LNCAP (cell line): ENCODE results near the gene KPNA4.

ENCODE experiments used
- CTCF ChIP-seq: fragments of 450-650 bp; IDR thresholded peaks from 2 replicates; pipeline ENCODE4 v1.5.1; 2017; ENCODE audit warnings: mild to moderate bottlenecking

Gene KPNA4

GRCh38 chr3:160479376-160479775 is 86.0 kb downstream of the KPNA4 start:
- TF ChIP-seq CTCF = no peak

- TF ChIP-seq CTCF = no peak
These were observed 87.0 kb downstream of the KPNA4 start for GRCh38 chr3:160478338-160478737.

- no peak for TF ChIP-seq CTCF
These were observed 87.6 kb downstream of the KPNA4 start for GRCh38 chr3:160477750-160478149.

- no peak for TF ChIP-seq CTCF
These were observed 89.5 kb downstream of the KPNA4 start for GRCh38 chr3:160475884-160476283.

GRCh38 chr3:160475153-160475552 is 90.2 kb downstream of the KPNA4 start:
- TF ChIP-seq CTCF = no peak

- no peak for TF ChIP-seq CTCF
These were observed 90.9 kb downstream of the KPNA4 start for GRCh38 chr3:160474416-160474838.

GRCh38 chr3:160473978-160474377 is 91.4 kb downstream of the KPNA4 start:
- no peak for TF ChIP-seq CTCF

GRCh38 chr3:160473221-160473620 is 92.2 kb downstream of the KPNA4 start:
- TF ChIP-seq CTCF = no peak
